ENCODE measurements around the gene DPT.

DPT gene

GRCh38 chr1:168734946-168735345, 5.9 kb upstream of the DPT start:
- no peak for DNase-seq

GRCh38 chr1:168734271-168734670, 5.3 kb upstream of the DPT start:
- DNase-seq, result no peak

- no peak for DNase-seq
These were observed 4.2 kb upstream of the DPT start for GRCh38 chr1:168733241-168733640.

GRCh38 chr1:168732736-168733135, 3.7 kb upstream of the DPT start:
- DNase-seq, result no peak

GRCh38 chr1:168731244-168731953, 2.4 kb upstream of the DPT start:
- DNase-seq, result no peak

- no peak for DNase-seq
These were observed 398 bp upstream of the DPT start for GRCh38 chr1:168729405-168729802.

- DNase-seq, result no peak
These were observed 2.3 kb downstream of the DPT start for GRCh38 chr1:168726719-168727118.

- DNase-seq, result no peak
These were observed 2.7 kb downstream of the DPT start for GRCh38 chr1:168726281-168726680.

- DNase-seq, result no peak
These were observed 3.2 kb downstream of the DPT start for GRCh38 chr1:168725831-168726230.

- DNase-seq, result no peak
These were observed 3.9 kb downstream of the DPT start for GRCh38 chr1:168725060-168725459.

- no peak for DNase-seq
These were observed 6.0 kb downstream of the DPT start for GRCh38 chr1:168723000-168723399.

- DNase-seq, result no peak
These were observed 8.2 kb downstream of the DPT start for GRCh38 chr1:168720839-168721238.

- no peak for DNase-seq
These were observed 9.5 kb downstream of the DPT start for GRCh38 chr1:168719306-168720111.

GRCh38 chr1:168717906-168718891, 10.8 kb downstream of the DPT start:
- no peak for DNase-seq

GRCh38 chr1:168714012-168714411, 15.0 kb downstream of the DPT start:
- DNase-seq, result no peak

- no peak for DNase-seq
These were observed 19.3 kb downstream of the DPT start for GRCh38 chr1:168709405-168710363.

- DNase-seq, result no peak
These were observed 20.2 kb downstream of the DPT start for GRCh38 chr1:168708698-168709404.

GRCh38 chr1:168706391-168706992, 22.5 kb downstream of the DPT start:
- no peak for DNase-seq

GRCh38 chr1:168700575-168701268, 28.3 kb downstream of the DPT start:
- DNase-seq, result no peak

GRCh38 chr1:168698453-168698852, 30.6 kb downstream of the DPT start:
- no peak for DNase-seq
